Measurements from ENCODE around the gene DBNL. TPM values are rescaled to one million over a fixed set of nuclear protein-coding genes. Genes with fewer than 3 reads are reported as not detected.

Gene DBNL
- total and polyA plus RNA-seq, 2 donors = 113 to 116 TPM

GRCh38 chr7:44050121-44050914 lies 5.8 kb downstream of the DBNL start:
- H3K9me3 ChIP-seq (ENCODE audit: control insufficient read depth in 2 of 2, insufficient read depth in 1 of 2, low read length in 1 of 2) = no peaks in the 10 kb centered on the region
- H3K27me3 ChIP-seq (ENCODE audit: control insufficient read depth in 2 of 2, insufficient read depth in 1 of 2, low read length in 1 of 2) = no peaks in the 10 kb centered on the region
- DNase-seq (ENCODE audit: low read depth in 6 of 9, low spot score in 9 of 9) = no peak
- peaks cover 16 to 21% of the 10 kb centered on the region in 2 donors for H3K4me1 ChIP-seq (ENCODE audit: control insufficient read depth in 2 of 2, insufficient read depth in 2 of 2, low read length in 2 of 2)
- peaks cover 51 to 70% of the 10 kb centered on the region in 2 donors for H3K36me3 ChIP-seq (ENCODE audit: control insufficient read depth in 2 of 2, insufficient read depth in 2 of 2, low read length in 1 of 2)
- no peak overlapping the region for H3K4me3 ChIP-seq (ENCODE audit: low read length in 2 of 2)
- no peak overlapping the region for H3K27ac ChIP-seq (ENCODE audit: low read depth in 1 of 2, low read length in 1 of 2)
- WGBS = 97% methylated on average over 14 of the region's 14 CpGs

GRCh38 chr7:44050915-44051560 lies 6.5 kb downstream of the DBNL start:
- peaks cover 51 to 72% of the 10 kb centered on the region in 2 donors for H3K36me3 ChIP-seq (ENCODE audit: control insufficient read depth in 2 of 2, insufficient read depth in 2 of 2, low read length in 1 of 2)
- WGBS = 97% methylated on average over 8 of the region's 8 CpGs
- H3K9me3 ChIP-seq (ENCODE audit: control insufficient read depth in 2 of 2, insufficient read depth in 1 of 2, low read length in 1 of 2) = no peaks in the 10 kb centered on the region
- DNase-seq (ENCODE audit: low read depth in 6 of 9, low spot score in 9 of 9) = no peak
- no peaks in the 10 kb centered on the region for H3K27me3 ChIP-seq (ENCODE audit: control insufficient read depth in 2 of 2, insufficient read depth in 1 of 2, low read length in 1 of 2)
- H3K27ac ChIP-seq (ENCODE audit: low read depth in 1 of 2, low read length in 1 of 2) = no peak overlapping the region
- H3K4me1 ChIP-seq (ENCODE audit: control insufficient read depth in 2 of 2, insufficient read depth in 2 of 2, low read length in 2 of 2) = peaks cover 9 to 13% of the 10 kb centered on the region in 2 donors
- no peak overlapping the region for H3K4me3 ChIP-seq (ENCODE audit: low read length in 2 of 2)

GRCh38 chr7:44051611-44052220 lies 7.2 kb downstream of the DBNL start:
- over 99% methylated on average over 5 of the region's 5 CpGs for whole genome bisulfite sequencing
- Histone ChIP-seq H3K4me3 (ENCODE audit: low read length in 2 of 2) (no peak overlapping the region), H3K27me3 (ENCODE audit: control insufficient read depth in 2 of 2, insufficient read depth in 1 of 2, low read length in 1 of 2) (no peaks in the 10 kb centered on the region), H3K9me3 (ENCODE audit: control insufficient read depth in 2 of 2, insufficient read depth in 1 of 2, low read length in 1 of 2) (no peaks in the 10 kb centered on the region), H3K4me1 (ENCODE audit: control insufficient read depth in 2 of 2, insufficient read depth in 2 of 2, low read length in 2 of 2) (peaks cover 5 to 7% of the 10 kb centered on the region in 2 donors), H3K36me3 (ENCODE audit: control insufficient read depth in 2 of 2, insufficient read depth in 2 of 2, low read length in 1 of 2) (peaks cover 53 to 72% of the 10 kb centered on the region in 2 donors), H3K27ac (ENCODE audit: low read depth in 1 of 2, low read length in 1 of 2) (no peak overlapping the region)
- DNase-seq (ENCODE audit: low read depth in 6 of 9, low spot score in 9 of 9) = no peak

- Histone ChIP-seq H3K9me3 (ENCODE audit: control insufficient read depth in 2 of 2, insufficient read depth in 1 of 2, low read length in 1 of 2) (no peaks in the 10 kb centered on the region), H3K27ac (ENCODE audit: low read depth in 1 of 2, low read length in 1 of 2) (no peak overlapping the region), H3K4me1 (ENCODE audit: control insufficient read depth in 2 of 2, insufficient read depth in 2 of 2, low read length in 2 of 2) (peaks cover 0 to 4% of the 10 kb centered on the region in 2 donors), H3K27me3 (ENCODE audit: control insufficient read depth in 2 of 2, insufficient read depth in 1 of 2, low read length in 1 of 2) (no peaks in the 10 kb centered on the region), H3K36me3 (ENCODE audit: control insufficient read depth in 2 of 2, insufficient read depth in 2 of 2, low read length in 1 of 2) (peaks cover 59 to 78% of the 10 kb centered on the region in 2 donors), H3K4me3 (ENCODE audit: low read length in 2 of 2) (no peak overlapping the region)
- DNase-seq (ENCODE audit: low read depth in 6 of 9, low spot score in 9 of 9) = no peak
- WGBS = 93% methylated on average over 12 of the region's 12 CpGs
These were observed 8.4 kb downstream of the DBNL start for GRCh38 chr7:44052771-44053365.

- no peak overlapping the region for H3K4me3 ChIP-seq (ENCODE audit: low read length in 2 of 2)
- peaks cover 0 to 3% of the 10 kb centered on the region in 2 donors for H3K4me1 ChIP-seq (ENCODE audit: control insufficient read depth in 2 of 2, insufficient read depth in 2 of 2, low read length in 2 of 2)
- H3K27me3 ChIP-seq (ENCODE audit: control insufficient read depth in 2 of 2, insufficient read depth in 1 of 2, low read length in 1 of 2) = no peaks in the 10 kb centered on the region
- no peak for DNase-seq (ENCODE audit: low read depth in 6 of 9, low spot score in 9 of 9)
- 97% methylated on average over 7 of the region's 7 CpGs for WGBS
- H3K27ac ChIP-seq (ENCODE audit: low read depth in 1 of 2, low read length in 1 of 2) = no peak overlapping the region
- no peaks in the 10 kb centered on the region for H3K9me3 ChIP-seq (ENCODE audit: control insufficient read depth in 2 of 2, insufficient read depth in 1 of 2, low read length in 1 of 2)
- peaks cover 69 to 88% of the 10 kb centered on the region in 2 donors for H3K36me3 ChIP-seq (ENCODE audit: control insufficient read depth in 2 of 2, insufficient read depth in 2 of 2, low read length in 1 of 2)
These were observed 12.2 kb downstream of the DBNL start for GRCh38 chr7:44056681-44057080.

GRCh38 chr7:44057181-44057848 lies 12.8 kb downstream of the DBNL start:
- Histone ChIP-seq H3K27ac (ENCODE audit: low read depth in 1 of 2, low read length in 1 of 2) (no peak overlapping the region), H3K27me3 (ENCODE audit: control insufficient read depth in 2 of 2, insufficient read depth in 1 of 2, low read length in 1 of 2) (no peaks in the 10 kb centered on the region), H3K36me3 (ENCODE audit: control insufficient read depth in 2 of 2, insufficient read depth in 2 of 2, low read length in 1 of 2) (peaks cover 70 to 88% of the 10 kb centered on the region in 2 donors), H3K4me3 (ENCODE audit: low read length in 2 of 2) (no peak overlapping the region), H3K4me1 (ENCODE audit: control insufficient read depth in 2 of 2, insufficient read depth in 2 of 2, low read length in 2 of 2) (peaks cover 0 to 3% of the 10 kb centered on the region in 2 donors), H3K9me3 (ENCODE audit: control insufficient read depth in 2 of 2, insufficient read depth in 1 of 2, low read length in 1 of 2) (no peaks in the 10 kb centered on the region)
- 98% methylated on average over 11 of the region's 11 CpGs for WGBS
- DNase-seq (ENCODE audit: low read depth in 6 of 9, low spot score in 9 of 9) = no peak

- Histone ChIP-seq H3K9me3 (ENCODE audit: control insufficient read depth in 2 of 2, insufficient read depth in 1 of 2, low read length in 1 of 2) (no peaks in the 10 kb centered on the region), H3K36me3 (ENCODE audit: control insufficient read depth in 2 of 2, insufficient read depth in 2 of 2, low read length in 1 of 2) (peaks cover 69 to 84% of the 10 kb centered on the region in 2 donors), H3K4me1 (ENCODE audit: control insufficient read depth in 2 of 2, insufficient read depth in 2 of 2, low read length in 2 of 2) (peaks cover 0 to 3% of the 10 kb centered on the region in 2 donors), H3K27me3 (ENCODE audit: control insufficient read depth in 2 of 2, insufficient read depth in 1 of 2, low read length in 1 of 2) (no peaks in the 10 kb centered on the region), H3K4me3 (ENCODE audit: low read length in 2 of 2) (no peak overlapping the region), H3K27ac (ENCODE audit: low read depth in 1 of 2, low read length in 1 of 2) (no peak overlapping the region)
- 96% methylated on average over 30 of the region's 30 CpGs for WGBS
- no peak for DNase-seq (ENCODE audit: low read depth in 6 of 9, low spot score in 9 of 9)
These were observed 13.6 kb downstream of the DBNL start for GRCh38 chr7:44057849-44058758.

- 94% methylated on average over 7 of the region's 7 CpGs for WGBS
- Histone ChIP-seq H3K27me3 (ENCODE audit: control insufficient read depth in 2 of 2, insufficient read depth in 1 of 2, low read length in 1 of 2) (peaks cover 0 to 4% of the 10 kb centered on the region in 2 donors), H3K27ac (ENCODE audit: low read depth in 1 of 2, low read length in 1 of 2) (peak overlapping the region in 1 of 2 donors; percentile 78), H3K4me3 (ENCODE audit: low read length in 2 of 2) (no peak overlapping the region), H3K36me3 (ENCODE audit: control insufficient read depth in 2 of 2, insufficient read depth in 2 of 2, low read length in 1 of 2) (peaks cover 68 to 79% of the 10 kb centered on the region in 2 donors), H3K9me3 (ENCODE audit: control insufficient read depth in 2 of 2, insufficient read depth in 1 of 2, low read length in 1 of 2) (no peaks in the 10 kb centered on the region), H3K4me1 (ENCODE audit: control insufficient read depth in 2 of 2, insufficient read depth in 2 of 2, low read length in 2 of 2) (peaks cover 0 to 7% of the 10 kb centered on the region in 2 donors)
- no peak for DNase-seq (ENCODE audit: low read depth in 6 of 9, low spot score in 9 of 9)
These were observed 14.3 kb downstream of the DBNL start for GRCh38 chr7:44058759-44059218.

All from thymus (tissue), 11 donors.